PFSK-1 (cell line): Measurements from ENCODE around the gene CEMIP.

Source experiments
- POLR2AphosphoS5 ChIP-seq: IDR thresholded peaks from 2 replicates; pipeline ENCODE4 v1.6.1; 2012; ENCODE audit warnings: low read depth, mild to moderate bottlenecking, control low read depth, low read length, moderate library complexity
- SIN3A ChIP-seq: IDR thresholded peaks from 2 replicates; pipeline ENCODE4 v1.6.1; 2012; ENCODE audit warnings: mild to moderate bottlenecking, low read length, moderate library complexity, borderline replicate concordance; ENCODE audit not compliant: insufficient read depth
- TAF1 ChIP-seq: IDR thresholded peaks from 2 replicates; pipeline ENCODE4 v1.6.1; 2012; ENCODE audit warnings: low read length, control low read depth, borderline replicate concordance; ENCODE audit not compliant: insufficient read depth

DNA sequence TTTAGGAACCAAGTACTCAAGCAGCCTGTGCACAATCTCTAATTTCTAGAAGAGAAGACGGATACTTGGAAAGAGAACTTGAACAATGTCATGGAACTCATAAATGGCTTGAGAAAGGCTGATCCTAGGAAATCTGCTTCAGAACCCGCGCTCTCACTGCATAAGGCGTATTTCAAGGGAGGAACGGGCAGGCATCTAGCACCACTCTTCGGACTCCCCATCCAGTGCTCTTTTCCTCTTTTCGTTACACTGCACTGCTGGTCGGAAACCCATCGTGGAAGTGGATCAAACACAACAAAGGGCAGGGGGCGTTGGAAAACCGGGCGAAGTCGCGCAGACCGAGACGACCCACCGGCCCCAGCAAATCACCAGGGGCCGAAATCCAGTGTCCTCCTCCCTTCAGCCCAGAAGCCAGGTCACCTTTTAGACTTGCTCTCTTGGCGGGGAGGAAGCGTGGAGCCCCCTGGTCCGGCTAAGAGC lies 221.0 kb downstream of the CEMIP start:
- no peak for TF ChIP-seq TAF1
- no peak for TF ChIP-seq POLR2AphosphoS5
- no peak for TF ChIP-seq SIN3A
